ENCODE measurements around the gene FXYD2.

Gene FXYD2

DNA sequence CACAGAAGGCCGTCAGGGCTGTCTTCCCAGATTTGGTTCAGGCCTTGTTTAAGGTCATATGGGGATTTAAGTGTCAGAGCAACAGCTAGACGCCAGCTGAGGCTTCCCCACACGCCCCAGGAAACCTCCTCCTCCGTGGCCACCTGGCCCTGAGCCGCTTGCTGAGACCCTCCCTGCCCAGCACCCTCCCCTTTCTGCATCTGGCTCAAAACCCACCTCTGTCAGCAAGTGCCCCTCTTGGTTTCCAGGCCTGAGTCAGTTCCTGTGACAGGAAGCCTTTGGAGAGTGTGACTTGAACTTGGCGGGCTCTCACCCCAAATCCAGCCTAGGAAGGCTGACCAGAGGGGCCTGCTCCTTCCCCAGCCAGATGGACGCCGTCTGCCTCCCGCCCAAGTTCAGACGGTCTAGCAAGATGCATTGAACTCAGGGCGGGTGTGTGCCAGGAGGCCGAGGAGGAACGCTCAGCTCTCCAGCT lies 561 bp downstream of the FXYD2 start:
- no peak overlapping the region for H3K4me3 ChIP-seq (ENCODE audit: low read length)
- no CpG with 5 or more reads among the region's 13 CpGs for WGBS (ENCODE audit: extremely low coverage, insufficient coverage, low lambda C conversion rate)

DNA sequence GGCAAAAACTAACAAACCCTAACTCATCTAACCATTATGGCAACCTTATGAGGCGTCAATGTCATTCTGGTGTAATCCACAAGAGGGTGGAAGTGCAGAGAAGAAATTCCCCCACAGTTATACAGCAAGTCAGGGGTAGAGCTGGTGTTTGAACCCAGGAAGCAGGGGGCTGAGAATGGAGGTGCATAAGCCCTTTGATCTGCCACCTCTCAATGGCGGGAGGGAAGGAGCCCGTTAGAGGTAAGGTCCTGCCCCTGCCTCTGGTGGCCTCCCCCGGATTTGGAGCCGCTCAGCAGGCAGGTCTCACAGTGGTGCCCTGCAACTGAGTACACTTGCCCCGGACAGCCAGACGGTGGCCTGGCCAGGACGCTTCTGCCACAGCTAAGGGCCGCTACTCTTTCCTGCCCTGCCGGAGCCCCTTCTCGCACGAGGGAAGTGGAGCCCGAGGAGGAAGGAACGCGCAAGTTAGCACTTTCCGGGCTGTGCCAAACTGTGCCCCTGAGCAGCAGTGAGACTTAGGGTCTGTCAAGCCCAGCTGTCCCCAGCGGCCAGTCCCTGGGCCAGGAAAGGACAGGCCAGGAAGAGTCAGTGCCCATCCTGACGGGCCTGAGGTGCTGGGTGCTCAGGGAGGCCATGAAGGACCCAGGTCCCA lies 1.1 kb downstream of the FXYD2 start:
- H4K5ac ChIP-seq (ENCODE audit: low read length) = no peak overlapping the region
- no peak overlapping the region for H3K18ac ChIP-seq (ENCODE audit: low read length)
- no peak overlapping the region for H3K27ac ChIP-seq (ENCODE audit: low read depth, low read length)
- WGBS (ENCODE audit: extremely low coverage, insufficient coverage, low lambda C conversion rate) = no CpG with 5 or more reads among the region's 18 CpGs
- H3K36me3 ChIP-seq (ENCODE audit: control insufficient read depth, insufficient read depth, low read length) = no peaks in the 10 kb centered on the region
- H3K4me2 ChIP-seq (ENCODE audit: low read length) = no peak overlapping the region
- no peak overlapping the region for H3K4ac ChIP-seq (ENCODE audit: low read depth, low read length)
- H3K79me1 ChIP-seq (ENCODE audit: low read length) = no peaks in the 10 kb centered on the region
- no peak overlapping the region for H2BK5ac ChIP-seq (ENCODE audit: low read length)
- no peak overlapping the region for H2AK5ac ChIP-seq (ENCODE audit: low read length)
- H2BK15ac ChIP-seq (replicated peaks; ENCODE audit: low read depth) = no peak overlapping the region
- no peak overlapping the region for H3K4me3 ChIP-seq (ENCODE audit: low read length)
- H3K23ac ChIP-seq (ENCODE audit: low read length) = no peak overlapping the region
- H3K4me1 ChIP-seq (ENCODE audit: control insufficient read depth, low read depth, low read length) = peaks cover 16% of the 10 kb centered on the region
- H3K27me3 ChIP-seq (ENCODE audit: insufficient read depth, low read length, poor library complexity) = no peaks in the 10 kb centered on the region
- H3K56ac ChIP-seq (ENCODE audit: low read length) = peak overlapping the region; percentile 29
- H4K8ac ChIP-seq (ENCODE audit: low read depth, low read length) = no peak overlapping the region
- no peaks in the 10 kb centered on the region for H3K79me2 ChIP-seq (ENCODE audit: control insufficient read depth, insufficient read depth, low read length)
- DNase-seq = peak; percentile 62
- no peak overlapping the region for H3K9ac ChIP-seq (ENCODE audit: low read length)
- no peak overlapping the region for H2BK120ac ChIP-seq (ENCODE audit: low read depth, low read length)

More for the DNA sequence above, 561 bp downstream of the FXYD2 start:
- H2BK5ac ChIP-seq (ENCODE audit: low read length) = no peak overlapping the region
- DNase-seq = no peak
- no peak overlapping the region for H3K27ac ChIP-seq (ENCODE audit: low read depth, low read length)
- H4K5ac ChIP-seq (ENCODE audit: low read length) = no peak overlapping the region
- H3K79me1 ChIP-seq (ENCODE audit: low read length) = no peaks in the 10 kb centered on the region
- peak overlapping the region; percentile 9 for H3K18ac ChIP-seq (ENCODE audit: low read length)
- H3K9ac ChIP-seq (ENCODE audit: low read length) = no peak overlapping the region
- H2AK5ac ChIP-seq (ENCODE audit: low read length) = no peak overlapping the region
- no peaks in the 10 kb centered on the region for H3K79me2 ChIP-seq (ENCODE audit: control insufficient read depth, insufficient read depth, low read length)
- H3K4me2 ChIP-seq (ENCODE audit: low read length) = no peak overlapping the region
- peak overlapping the region; percentile 7 for H3K4ac ChIP-seq (ENCODE audit: low read depth, low read length)
- H3K4me1 ChIP-seq (ENCODE audit: control insufficient read depth, low read depth, low read length) = peaks cover 16% of the 10 kb centered on the region
- no peak overlapping the region for H2BK15ac ChIP-seq (replicated peaks; ENCODE audit: low read depth)
- no peak overlapping the region for H4K8ac ChIP-seq (ENCODE audit: low read depth, low read length)
- H2BK120ac ChIP-seq (ENCODE audit: low read depth, low read length) = no peak overlapping the region
- peak overlapping the region; percentile 19 for H3K23ac ChIP-seq (ENCODE audit: low read length)
- no peaks in the 10 kb centered on the region for H3K36me3 ChIP-seq (ENCODE audit: control insufficient read depth, insufficient read depth, low read length)
- H3K27me3 ChIP-seq (ENCODE audit: insufficient read depth, low read length, poor library complexity) = no peaks in the 10 kb centered on the region
- H3K56ac ChIP-seq (ENCODE audit: low read length) = peak overlapping the region; percentile 59

DNA sequence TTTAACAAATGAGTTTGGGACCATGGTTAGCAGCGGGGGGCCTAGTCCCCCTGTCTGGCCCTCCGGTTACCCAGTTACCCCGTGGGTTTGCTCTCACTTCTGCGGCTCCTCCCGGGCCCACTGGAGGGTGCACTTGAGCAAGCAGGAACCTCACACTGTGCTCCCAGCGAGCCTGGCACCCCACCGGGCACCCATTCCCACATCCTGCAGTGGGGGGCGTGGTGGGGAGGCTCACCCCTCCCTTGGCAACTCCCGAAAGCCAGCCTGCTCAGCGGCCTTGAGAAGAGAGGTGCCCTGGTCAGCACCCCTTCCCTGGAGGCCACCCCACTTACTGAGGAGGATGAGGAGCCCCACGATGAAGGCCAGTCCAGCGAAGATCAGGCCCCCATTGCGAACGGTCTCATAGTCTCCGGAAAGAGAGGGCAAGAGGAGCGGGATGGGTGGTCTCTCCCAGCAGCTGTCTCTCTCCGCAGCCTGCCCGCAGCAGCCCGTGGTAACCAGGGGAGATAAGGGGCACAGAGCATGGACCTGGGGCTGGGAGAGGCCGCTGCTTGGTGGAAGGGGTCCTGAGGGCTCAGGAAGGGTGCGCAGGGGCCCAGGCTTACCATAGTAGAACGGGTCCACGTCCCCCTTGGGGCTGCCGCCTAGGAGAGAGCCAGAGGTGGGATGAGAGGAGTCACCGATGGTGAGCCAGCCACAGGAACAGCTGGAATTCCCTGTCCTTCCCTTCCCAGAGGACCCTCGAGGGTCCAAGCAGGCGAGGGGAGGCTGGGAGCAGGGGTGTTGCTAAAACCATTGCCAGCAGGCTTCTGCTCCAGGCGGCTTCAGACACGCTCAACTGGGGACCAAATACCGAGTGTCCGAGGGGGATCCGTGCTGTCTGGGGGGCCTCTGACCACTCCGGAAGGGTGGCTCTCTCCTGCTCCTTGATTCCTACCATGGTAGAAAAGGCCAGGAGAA lies 2.2 kb downstream of the FXYD2 start:
- Histone ChIP-seq H3K56ac (ENCODE audit: low read length) (peak overlapping the region; percentile 31), H3K18ac (ENCODE audit: low read length) (no peak overlapping the region), H3K79me2 (ENCODE audit: control insufficient read depth, insufficient read depth, low read length) (no peaks in the 10 kb centered on the region), H3K23ac (ENCODE audit: low read length) (no peak overlapping the region), H4K8ac (ENCODE audit: low read depth, low read length) (no peak overlapping the region), H3K36me3 (ENCODE audit: control insufficient read depth, insufficient read depth, low read length) (no peaks in the 10 kb centered on the region), H2BK15ac (replicated peaks; ENCODE audit: low read depth) (no peak overlapping the region), H3K4ac (ENCODE audit: low read depth, low read length) (no peak overlapping the region), H3K79me1 (ENCODE audit: low read length) (no peaks in the 10 kb centered on the region), H3K4me1 (ENCODE audit: control insufficient read depth, low read depth, low read length) (peaks cover 16% of the 10 kb centered on the region), H3K9ac (ENCODE audit: low read length) (no peak overlapping the region), H4K5ac (ENCODE audit: low read length) (no peak overlapping the region), H2AK5ac (ENCODE audit: low read length) (peak overlapping the region; percentile 67), H2BK5ac (ENCODE audit: low read length) (peak overlapping the region; percentile 22), H3K4me3 (ENCODE audit: low read length) (no peak overlapping the region), H3K27ac (ENCODE audit: low read depth, low read length) (no peak overlapping the region), H3K27me3 (ENCODE audit: insufficient read depth, low read length, poor library complexity) (no peaks in the 10 kb centered on the region), H2BK120ac (ENCODE audit: low read depth, low read length) (no peak overlapping the region), H3K4me2 (ENCODE audit: low read length) (no peak overlapping the region)
- WGBS (ENCODE audit: extremely low coverage, insufficient coverage, low lambda C conversion rate) = no CpG with 5 or more reads among the region's 33 CpGs
- peak; percentile 49 for DNase-seq

DNA sequence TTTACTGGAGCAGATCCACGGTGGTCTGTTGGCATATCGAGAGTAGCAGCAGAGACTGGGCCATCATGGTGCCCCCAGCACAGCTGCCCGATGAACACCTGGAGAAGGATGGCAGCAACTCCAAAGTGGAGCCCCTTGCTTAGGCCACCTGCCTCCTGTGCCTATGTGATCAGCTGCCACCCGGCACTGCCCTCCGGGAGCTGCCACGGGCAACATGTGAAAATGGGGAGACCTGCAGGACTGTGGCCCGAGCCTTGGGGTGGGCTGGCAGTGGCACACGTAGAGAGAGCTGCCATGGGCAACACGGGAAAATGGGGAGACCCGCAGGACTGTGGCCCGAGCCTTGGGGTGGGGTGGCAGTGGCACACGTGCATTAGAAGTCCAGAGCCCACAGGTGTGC lies 3.1 kb downstream of the FXYD2 start:
- H3K56ac ChIP-seq (ENCODE audit: low read length) = no peak overlapping the region
- WGBS (ENCODE audit: extremely low coverage, insufficient coverage, low lambda C conversion rate) = no CpG with 5 or more reads among the region's 12 CpGs
- H3K4me2 ChIP-seq (ENCODE audit: low read length) = no peak overlapping the region
- no peak overlapping the region for H3K4me3 ChIP-seq (ENCODE audit: low read length)
- H3K23ac ChIP-seq (ENCODE audit: low read length) = no peak overlapping the region
- H3K27me3 ChIP-seq (ENCODE audit: insufficient read depth, low read length, poor library complexity) = no peaks in the 10 kb centered on the region
- no peak overlapping the region for H2BK5ac ChIP-seq (ENCODE audit: low read length)
- H3K4ac ChIP-seq (ENCODE audit: low read depth, low read length) = no peak overlapping the region
- no peak overlapping the region for H3K9ac ChIP-seq (ENCODE audit: low read length)
- no peak overlapping the region for H2BK15ac ChIP-seq (replicated peaks; ENCODE audit: low read depth)
- no peak overlapping the region for H3K18ac ChIP-seq (ENCODE audit: low read length)
- no peak overlapping the region for H2BK120ac ChIP-seq (ENCODE audit: low read depth, low read length)
- H3K27ac ChIP-seq (ENCODE audit: low read depth, low read length) = no peak overlapping the region
- no peaks in the 10 kb centered on the region for H3K36me3 ChIP-seq (ENCODE audit: control insufficient read depth, insufficient read depth, low read length)
- H2AK5ac ChIP-seq (ENCODE audit: low read length) = no peak overlapping the region
- H3K4me1 ChIP-seq (ENCODE audit: control insufficient read depth, low read depth, low read length) = peaks cover 20% of the 10 kb centered on the region
- DNase-seq = no peak
- H3K79me1 ChIP-seq (ENCODE audit: low read length) = no peaks in the 10 kb centered on the region
- H3K79me2 ChIP-seq (ENCODE audit: control insufficient read depth, insufficient read depth, low read length) = no peaks in the 10 kb centered on the region
- H4K8ac ChIP-seq (ENCODE audit: low read depth, low read length) = no peak overlapping the region
- H4K5ac ChIP-seq (ENCODE audit: low read length) = no peak overlapping the region

DNA sequence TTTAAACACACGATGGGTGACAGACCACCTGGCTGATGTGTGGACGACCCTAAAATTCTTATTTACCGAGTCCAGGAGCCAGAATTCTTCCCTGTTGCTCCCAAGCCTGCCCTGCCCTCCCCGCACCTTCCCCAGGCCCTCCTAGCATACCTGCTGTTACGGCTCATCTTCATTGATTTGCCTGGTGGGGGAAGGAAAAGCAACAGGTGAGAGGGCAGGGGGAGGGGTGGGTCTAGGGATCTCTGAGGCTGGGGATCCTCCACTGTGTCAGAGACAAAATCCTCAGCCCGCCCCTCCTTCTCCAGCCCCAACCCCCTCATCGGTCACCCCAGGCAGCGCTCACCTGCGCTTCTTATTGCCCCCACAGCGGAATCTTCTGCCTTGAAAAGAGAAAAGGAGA lies 4.0 kb downstream of the FXYD2 start:
- Histone ChIP-seq H4K5ac (ENCODE audit: low read length) (no peak overlapping the region), H2AK5ac (ENCODE audit: low read length) (no peak overlapping the region), H3K27me3 (ENCODE audit: insufficient read depth, low read length, poor library complexity) (no peaks in the 10 kb centered on the region), H3K4me2 (ENCODE audit: low read length) (no peak overlapping the region), H3K9ac (ENCODE audit: low read length) (no peak overlapping the region), H3K4ac (ENCODE audit: low read depth, low read length) (no peak overlapping the region), H3K79me2 (ENCODE audit: control insufficient read depth, insufficient read depth, low read length) (no peaks in the 10 kb centered on the region), H3K36me3 (ENCODE audit: control insufficient read depth, insufficient read depth, low read length) (no peaks in the 10 kb centered on the region), H2BK120ac (ENCODE audit: low read depth, low read length) (no peak overlapping the region), H3K18ac (ENCODE audit: low read length) (no peak overlapping the region), H3K79me1 (ENCODE audit: low read length) (no peaks in the 10 kb centered on the region), H2BK15ac (replicated peaks; ENCODE audit: low read depth) (no peak overlapping the region), H4K8ac (ENCODE audit: low read depth, low read length) (no peak overlapping the region), H3K4me1 (ENCODE audit: control insufficient read depth, low read depth, low read length) (peaks cover 23% of the 10 kb centered on the region), H3K27ac (ENCODE audit: low read depth, low read length) (no peak overlapping the region), H3K23ac (ENCODE audit: low read length) (no peak overlapping the region), H3K4me3 (ENCODE audit: low read length) (no peak overlapping the region), H3K56ac (ENCODE audit: low read length) (no peak overlapping the region), H2BK5ac (ENCODE audit: low read length) (no peak overlapping the region)
- WGBS (ENCODE audit: extremely low coverage, insufficient coverage, low lambda C conversion rate) = no CpG with 5 or more reads among the region's 10 CpGs
- DNase-seq = no peak
